WTC11 (cell line): ENCODE results near the gene JADE1.

Experiments
- CREB1 ChIP-seq: sonication (generic); formaldehyde crosslinking; IDR thresholded peaks from 2 replicates; pipeline ENCODE4 v1.8.0; 2023; ENCODE audit warnings: mild to moderate bottlenecking, missing genetic modification reagents
- CREM ChIP-seq: sonication (generic); formaldehyde crosslinking; IDR thresholded peaks from 2 replicates; pipeline ENCODE4 v1.8.1; 2022; ENCODE audit warnings: mild to moderate bottlenecking, missing genetic modification reagents, moderate library complexity
- CTCF ChIP-seq: fragments of 200-600 bp; IDR thresholded peaks from 2 replicates; pipeline ENCODE4 v1.8.0; 2022; ENCODE audit warnings: antibody characterized with exemption
- E2F4 ChIP-seq: sonication (generic); formaldehyde crosslinking; IDR thresholded peaks from 2 replicates; pipeline ENCODE4 v1.8.1; 2022; ENCODE audit warnings: low read depth, mild to moderate bottlenecking, moderate library complexity, missing genetic modification reagents, borderline replicate concordance
- MAX ChIP-seq: sonication (generic); formaldehyde crosslinking; IDR thresholded peaks from 2 replicates; pipeline ENCODE4 v1.8.0; 2022; ENCODE audit warnings: mild to moderate bottlenecking, missing genetic modification reagents
- MLX ChIP-seq: sonication (generic); formaldehyde crosslinking; IDR thresholded peaks from 2 replicates; pipeline ENCODE4 v1.8.1; 2023; ENCODE audit warnings: mild to moderate bottlenecking, missing genetic modification reagents, moderate library complexity
- MXD4 ChIP-seq: fragments of 250-450 bp; sonication (Bioruptor Pico); IDR thresholded peaks from 2 replicates; pipeline ENCODE4 v1.8.0; 2021; ENCODE audit warnings: mild to moderate bottlenecking, moderate library complexity, borderline replicate concordance
- OVOL2 ChIP-seq: fragments of 250-450 bp; sonication (Bioruptor Pico); IDR thresholded peaks from 2 replicates; pipeline ENCODE4 v1.9.0; 2021; ENCODE audit warnings: mild to moderate bottlenecking, borderline replicate concordance
- TP53 ChIP-seq: sonication (generic); formaldehyde crosslinking; IDR thresholded peaks from 2 replicates; pipeline ENCODE4 v1.8.1; 2023; ENCODE audit warnings: mild to moderate bottlenecking, missing genetic modification reagents
- ZNF219 ChIP-seq: sonication (generic); formaldehyde crosslinking; IDR thresholded peaks from 2 replicates; pipeline ENCODE4 v1.8.0; 2023; ENCODE audit warnings: missing genetic modification reagents, mild to moderate bottlenecking, borderline replicate concordance
- ZNF232 ChIP-seq: sonication (generic); formaldehyde crosslinking; IDR thresholded peaks from 2 replicates; pipeline ENCODE4 v1.8.0; 2022; ENCODE audit warnings: mild to moderate bottlenecking, missing genetic modification reagents
- TF ChIP-seq, protein P1 (sequence below): sonication (generic); formaldehyde crosslinking; IDR thresholded peaks from 2 replicates; pipeline ENCODE4 v1.8.1; 2023; ENCODE audit warnings: mild to moderate bottlenecking, missing genetic modification reagents, moderate library complexity
- TF ChIP-seq, protein P2 (sequence below): sonication (generic); formaldehyde crosslinking; IDR thresholded peaks from 2 replicates; pipeline ENCODE4 v1.8.0; 2022; ENCODE audit warnings: mild to moderate bottlenecking, missing genetic modification reagents

DNA sequence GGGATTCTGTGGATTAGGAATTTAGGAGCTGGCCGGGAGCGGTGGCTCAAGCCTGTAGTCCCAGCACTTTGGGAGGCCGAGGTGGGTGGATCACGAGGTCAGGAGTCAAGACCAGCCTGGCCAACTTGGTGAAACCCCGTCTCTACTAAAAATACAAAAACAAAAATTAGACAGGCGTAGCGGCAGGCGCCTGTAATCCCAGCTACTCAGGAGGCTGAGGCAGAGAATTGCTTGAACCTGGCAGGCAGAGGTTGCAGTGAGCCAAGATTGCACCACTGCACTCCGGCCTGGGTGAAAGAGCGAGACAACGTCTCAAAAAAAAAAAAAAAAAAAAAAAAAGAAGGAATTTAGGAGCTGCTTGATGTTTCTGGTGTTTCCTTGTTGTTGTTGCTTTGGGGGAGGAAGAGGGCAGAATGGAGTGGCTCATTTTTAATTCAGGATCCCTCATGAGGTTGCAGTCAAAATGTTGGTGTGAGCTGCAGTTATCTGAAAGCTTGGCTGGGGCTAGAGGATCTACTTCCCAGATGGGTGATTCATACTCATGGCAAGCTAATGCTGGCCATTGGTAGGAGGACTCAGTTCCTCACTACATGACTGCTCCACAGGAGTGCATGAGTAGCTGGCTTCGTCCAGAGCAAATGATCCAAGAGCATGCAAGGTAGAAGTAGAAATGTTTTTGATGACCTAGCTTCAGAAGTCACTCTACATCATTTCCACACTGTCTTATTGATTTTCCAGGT lies 26.5 kb upstream of the JADE1 start:
- TF ChIP-seq, protein P1, sequence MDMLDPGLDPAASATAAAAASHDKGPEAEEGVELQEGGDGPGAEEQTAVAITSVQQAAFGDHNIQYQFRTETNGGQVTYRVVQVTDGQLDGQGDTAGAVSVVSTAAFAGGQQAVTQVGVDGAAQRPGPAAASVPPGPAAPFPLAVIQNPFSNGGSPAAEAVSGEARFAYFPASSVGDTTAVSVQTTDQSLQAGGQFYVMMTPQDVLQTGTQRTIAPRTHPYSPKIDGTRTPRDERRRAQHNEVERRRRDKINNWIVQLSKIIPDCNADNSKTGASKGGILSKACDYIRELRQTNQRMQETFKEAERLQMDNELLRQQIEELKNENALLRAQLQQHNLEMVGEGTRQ: no peak
- TF ChIP-seq CTCF: no peak
- TF ChIP-seq TP53 (CRISPR knock-in tag): no peak
- no peak for TF ChIP-seq CREB1
- no peak for TF ChIP-seq OVOL2
- TF ChIP-seq CREM: no peak
- TF ChIP-seq E2F4: no peak
- TF ChIP-seq ZNF219 (CRISPR knock-in tag): no peak
- TF ChIP-seq MXD4 (CRISPR knock-in tag): no peak
- TF ChIP-seq, protein P2, sequence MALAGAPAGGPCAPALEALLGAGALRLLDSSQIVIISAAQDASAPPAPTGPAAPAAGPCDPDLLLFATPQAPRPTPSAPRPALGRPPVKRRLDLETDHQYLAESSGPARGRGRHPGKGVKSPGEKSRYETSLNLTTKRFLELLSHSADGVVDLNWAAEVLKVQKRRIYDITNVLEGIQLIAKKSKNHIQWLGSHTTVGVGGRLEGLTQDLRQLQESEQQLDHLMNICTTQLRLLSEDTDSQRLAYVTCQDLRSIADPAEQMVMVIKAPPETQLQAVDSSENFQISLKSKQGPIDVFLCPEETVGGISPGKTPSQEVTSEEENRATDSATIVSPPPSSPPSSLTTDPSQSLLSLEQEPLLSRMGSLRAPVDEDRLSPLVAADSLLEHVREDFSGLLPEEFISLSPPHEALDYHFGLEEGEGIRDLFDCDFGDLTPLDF (CRISPR knock-in tag): no peak
- no peak for TF ChIP-seq MLX (CRISPR knock-in tag)
- no peak for TF ChIP-seq ZNF232 (CRISPR knock-in tag)
- no peak for TF ChIP-seq MAX (CRISPR knock-in tag)
